ENCODE results near the gene MRPL51.

DNA sequence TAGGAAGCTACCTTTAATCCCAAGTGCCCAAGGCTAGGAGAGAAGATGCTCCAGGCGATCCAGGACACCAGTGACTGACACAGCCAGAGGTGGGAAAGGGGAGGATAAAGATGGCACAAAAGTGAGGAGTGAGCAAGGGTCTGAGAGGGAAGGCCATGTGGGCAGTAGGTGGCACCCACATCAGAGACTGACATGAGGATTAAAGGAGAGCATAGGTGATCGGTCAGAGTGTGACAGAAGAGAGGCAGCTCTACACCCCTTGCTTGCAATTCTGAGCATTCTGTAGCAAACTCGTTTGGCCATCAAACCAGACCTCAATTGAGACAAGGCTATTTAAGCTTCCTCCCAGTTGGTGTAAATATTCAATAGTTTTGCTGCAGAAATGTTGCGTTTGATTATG is 49.0 kb downstream of the MRPL51 start:
- TF ChIP-seq, protein P1, sequence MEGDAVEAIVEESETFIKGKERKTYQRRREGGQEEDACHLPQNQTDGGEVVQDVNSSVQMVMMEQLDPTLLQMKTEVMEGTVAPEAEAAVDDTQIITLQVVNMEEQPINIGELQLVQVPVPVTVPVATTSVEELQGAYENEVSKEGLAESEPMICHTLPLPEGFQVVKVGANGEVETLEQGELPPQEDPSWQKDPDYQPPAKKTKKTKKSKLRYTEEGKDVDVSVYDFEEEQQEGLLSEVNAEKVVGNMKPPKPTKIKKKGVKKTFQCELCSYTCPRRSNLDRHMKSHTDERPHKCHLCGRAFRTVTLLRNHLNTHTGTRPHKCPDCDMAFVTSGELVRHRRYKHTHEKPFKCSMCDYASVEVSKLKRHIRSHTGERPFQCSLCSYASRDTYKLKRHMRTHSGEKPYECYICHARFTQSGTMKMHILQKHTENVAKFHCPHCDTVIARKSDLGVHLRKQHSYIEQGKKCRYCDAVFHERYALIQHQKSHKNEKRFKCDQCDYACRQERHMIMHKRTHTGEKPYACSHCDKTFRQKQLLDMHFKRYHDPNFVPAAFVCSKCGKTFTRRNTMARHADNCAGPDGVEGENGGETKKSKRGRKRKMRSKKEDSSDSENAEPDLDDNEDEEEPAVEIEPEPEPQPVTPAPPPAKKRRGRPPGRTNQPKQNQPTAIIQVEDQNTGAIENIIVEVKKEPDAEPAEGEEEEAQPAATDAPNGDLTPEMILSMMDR (IDR thresholded peaks at IDR 0.05; ENCODE audit: poor library complexity): no peak
- TF ChIP-seq EZH2 (IDR thresholded peaks at IDR 0.05; ENCODE audit: borderline replicate concordance) (no peak), EZH2phosphoT487 (IDR thresholded peaks at IDR 0.05; ENCODE audit: low read depth, severe bottlenecking, unreplicated experiment) (no peak)
